Esophagus muscularis mucosa (tissue), 3 donors: ENCODE measurements around the gene CHST7.

ENCODE experiments used
- POLR2A ChIP-seq: fragments of 450-650 bp; IDR thresholded peaks from one replicate; pipeline ENCODE4 v1.6.1; 2017; ENCODE audit warnings: antibody characterized with exemption, moderate library complexity, mild to moderate bottlenecking, low read depth
- POLR2AphosphoS5 ChIP-seq, 2 donors: sonication (generic); formaldehyde crosslinking; IDR thresholded peaks; one replicate each; pipeline ENCODE4 v1.6.1; 2017; ENCODE audit warnings: antibody characterized with exemption in 2 of 2
- TF ChIP-seq, protein P1 (sequence below), 3 experiments: fragments of 200-600 bp in 2 of 3; fragments of 450-650 bp in 1 of 3; sonication (generic) in 2 of 3; IDR thresholded peaks; one replicate each; pipeline ENCODE4 v1.5.1; 2017 to 2019; ENCODE audit warnings: antibody characterized with exemption in 3 of 3, mild to moderate bottlenecking in 2 of 3, moderate library complexity in 1 of 3

DNA sequence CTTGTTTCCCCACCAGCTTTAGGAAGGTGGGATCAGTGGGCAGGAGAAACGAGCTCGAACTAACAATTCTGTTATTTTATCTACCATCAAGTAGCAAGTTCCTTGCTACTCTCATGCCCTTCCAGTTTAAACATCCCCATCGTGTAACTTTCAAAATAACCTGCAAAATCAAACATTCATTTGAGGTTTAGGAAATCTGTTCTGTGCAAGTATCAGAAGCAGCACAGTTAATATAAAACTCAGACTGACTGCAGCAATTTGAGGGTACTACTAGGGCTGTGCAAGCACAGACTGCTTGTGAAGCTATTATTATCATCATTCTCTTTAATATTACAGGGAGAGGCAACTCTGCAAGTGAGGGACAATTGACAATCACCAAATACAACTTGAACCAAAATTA is 48.0 kb downstream of the CHST7 start:
- TF ChIP-seq POLR2A (no peak), POLR2AphosphoS5 (IDR thresholded peaks at IDR 0.05) (no peak)
- TF ChIP-seq, protein P1, sequence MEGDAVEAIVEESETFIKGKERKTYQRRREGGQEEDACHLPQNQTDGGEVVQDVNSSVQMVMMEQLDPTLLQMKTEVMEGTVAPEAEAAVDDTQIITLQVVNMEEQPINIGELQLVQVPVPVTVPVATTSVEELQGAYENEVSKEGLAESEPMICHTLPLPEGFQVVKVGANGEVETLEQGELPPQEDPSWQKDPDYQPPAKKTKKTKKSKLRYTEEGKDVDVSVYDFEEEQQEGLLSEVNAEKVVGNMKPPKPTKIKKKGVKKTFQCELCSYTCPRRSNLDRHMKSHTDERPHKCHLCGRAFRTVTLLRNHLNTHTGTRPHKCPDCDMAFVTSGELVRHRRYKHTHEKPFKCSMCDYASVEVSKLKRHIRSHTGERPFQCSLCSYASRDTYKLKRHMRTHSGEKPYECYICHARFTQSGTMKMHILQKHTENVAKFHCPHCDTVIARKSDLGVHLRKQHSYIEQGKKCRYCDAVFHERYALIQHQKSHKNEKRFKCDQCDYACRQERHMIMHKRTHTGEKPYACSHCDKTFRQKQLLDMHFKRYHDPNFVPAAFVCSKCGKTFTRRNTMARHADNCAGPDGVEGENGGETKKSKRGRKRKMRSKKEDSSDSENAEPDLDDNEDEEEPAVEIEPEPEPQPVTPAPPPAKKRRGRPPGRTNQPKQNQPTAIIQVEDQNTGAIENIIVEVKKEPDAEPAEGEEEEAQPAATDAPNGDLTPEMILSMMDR (IDR thresholded peaks at IDR 0.05) = no peak
